SK-N-MC (cell line): ENCODE results near the gene KRT3.

ENCODE experiments used
- DNase-seq: peaks from one replicate; pipeline ENCODE4 v3.0.0-alpha.2; 2011; ENCODE audit warnings: low read depth, low spot score
- H3K27ac ChIP-seq: fragments of 200-600 bp; sonication (generic); 2 replicates; pipeline ENCODE4 v1.5.1; 2016; ENCODE audit warnings: mixed run types
- H3K36me3 ChIP-seq: fragments of 200-600 bp; sonication (generic); 2 replicates; pipeline ENCODE4 v1.6.1; 2017; ENCODE audit warnings: antibody characterized with exemption, low read length, mixed read lengths; ENCODE audit not compliant: insufficient read depth
- H3K4me3 ChIP-seq: fragments of 200-600 bp; sonication (generic); 2 replicates; pipeline ENCODE4 v1.5.1; 2016
- H3K9ac ChIP-seq: fragments of 200-600 bp; sonication (generic); 2 replicates; pipeline ENCODE4 v1.8.0; 2017; ENCODE audit warnings: mixed run types, mixed read lengths; ENCODE audit not compliant: insufficient read length
- H3K9me3 ChIP-seq: fragments of 200-600 bp; sonication (generic); 2 replicates; pipeline ENCODE4 v1.6.1; 2017; ENCODE audit warnings: low read depth, mild to moderate bottlenecking, antibody characterized with exemption, low read length, moderate library complexity, mixed read lengths
- EZH2 ChIP-seq: fragments of 200-600 bp; sonication (generic); IDR thresholded peaks from one replicate; pipeline ENCODE4 v1.6.1; 2017; ENCODE audit warnings: antibody characterized with exemption
- FOXP2 ChIP-seq: optimal IDR thresholded peaks from 2 replicates; pipeline ENCODE3; 2011; ENCODE audit warnings: mild to moderate bottlenecking, moderate library complexity; ENCODE audit not compliant: insufficient read depth; ENCODE audit errors: extremely low read length, control extremely low read depth
- POLR2AphosphoS5 ChIP-seq: IDR thresholded peaks from 2 replicates; pipeline ENCODE4 v1.6.1; 2012; ENCODE audit warnings: mild to moderate bottlenecking, low read depth, low read length, borderline replicate concordance

KRT3 gene

DNA sequence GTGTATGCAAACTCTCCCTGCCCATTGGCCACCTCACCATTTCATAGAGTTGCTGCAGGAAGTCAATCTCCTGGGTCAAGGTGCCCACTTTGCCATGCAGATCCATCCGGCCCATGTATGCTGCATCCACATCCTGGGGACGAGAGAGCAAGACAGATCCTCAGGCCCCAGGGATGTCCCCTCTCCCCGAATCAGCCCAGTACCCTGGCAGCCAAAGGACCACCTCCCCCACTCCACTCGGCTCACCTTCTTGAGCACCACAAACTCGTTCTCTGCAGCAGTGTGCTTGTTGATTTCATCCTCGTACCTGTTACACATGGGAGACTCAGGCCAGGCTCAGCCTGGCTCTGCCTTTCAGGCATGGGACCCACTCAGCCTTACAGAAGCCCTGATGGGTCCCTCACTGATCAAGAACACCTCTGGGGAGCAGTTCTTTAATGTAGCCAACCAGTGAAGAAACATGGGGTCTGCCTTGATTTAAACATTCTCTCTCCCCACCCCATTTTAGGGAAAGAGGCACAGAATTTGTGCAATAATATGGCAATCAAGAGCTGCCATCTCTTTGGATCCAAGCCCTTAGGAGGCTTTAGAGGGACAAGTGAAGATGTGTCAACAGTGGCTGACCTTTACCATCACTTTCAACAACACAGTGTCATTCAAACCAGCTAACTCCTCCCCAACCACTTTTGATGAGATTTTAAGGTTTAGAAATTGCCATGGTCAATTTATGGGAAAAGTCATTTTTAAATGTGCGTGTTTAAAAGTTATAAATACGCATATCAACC lies 34.3 kb upstream of the KRT3 start:
- H3K9me3 ChIP-seq: no peaks in the 10 kb centered on the region
- no peak overlapping the region for H3K9ac ChIP-seq
- DNase-seq: no peak
- H3K4me3 ChIP-seq: no peak overlapping the region
- H3K27ac ChIP-seq: no peak overlapping the region
- no peaks in the 10 kb centered on the region for H3K36me3 ChIP-seq
- no peak for TF ChIP-seq EZH2

GRCh38 chr12:52828591-52829021 lies 32.7 kb upstream of the KRT3 start:
- no peak for DNase-seq
- TF ChIP-seq FOXP2 (no peak), POLR2AphosphoS5 (no peak), EZH2 (no peak)
- H3K4me3 ChIP-seq: no peak overlapping the region
- H3K36me3 ChIP-seq: no peaks in the 10 kb centered on the region
- no peaks in the 10 kb centered on the region for H3K9me3 ChIP-seq
- no peak overlapping the region for H3K27ac ChIP-seq
- no peak overlapping the region for H3K9ac ChIP-seq

- Histone ChIP-seq H3K27ac (no peak overlapping the region), H3K36me3 (no peaks in the 10 kb centered on the region), H3K9me3 (no peaks in the 10 kb centered on the region), H3K4me3 (no peak overlapping the region), H3K9ac (no peak overlapping the region)
- no peak for DNase-seq
- no peak for TF ChIP-seq EZH2
- TF ChIP-seq FOXP2: no peak
- TF ChIP-seq POLR2AphosphoS5: no peak
Measured at GRCh38 chr12:52828156-52828555, 32.2 kb upstream of the KRT3 start.

GRCh38 chr12:52827499-52828090 lies 31.7 kb upstream of the KRT3 start:
- Histone ChIP-seq H3K9ac (no peak overlapping the region), H3K9me3 (no peaks in the 10 kb centered on the region), H3K27ac (no peak overlapping the region), H3K4me3 (no peak overlapping the region), H3K36me3 (no peaks in the 10 kb centered on the region)
- TF ChIP-seq POLR2AphosphoS5 (no peak), EZH2 (no peak), FOXP2 (no peak)
- DNase-seq: no peak

DNA sequence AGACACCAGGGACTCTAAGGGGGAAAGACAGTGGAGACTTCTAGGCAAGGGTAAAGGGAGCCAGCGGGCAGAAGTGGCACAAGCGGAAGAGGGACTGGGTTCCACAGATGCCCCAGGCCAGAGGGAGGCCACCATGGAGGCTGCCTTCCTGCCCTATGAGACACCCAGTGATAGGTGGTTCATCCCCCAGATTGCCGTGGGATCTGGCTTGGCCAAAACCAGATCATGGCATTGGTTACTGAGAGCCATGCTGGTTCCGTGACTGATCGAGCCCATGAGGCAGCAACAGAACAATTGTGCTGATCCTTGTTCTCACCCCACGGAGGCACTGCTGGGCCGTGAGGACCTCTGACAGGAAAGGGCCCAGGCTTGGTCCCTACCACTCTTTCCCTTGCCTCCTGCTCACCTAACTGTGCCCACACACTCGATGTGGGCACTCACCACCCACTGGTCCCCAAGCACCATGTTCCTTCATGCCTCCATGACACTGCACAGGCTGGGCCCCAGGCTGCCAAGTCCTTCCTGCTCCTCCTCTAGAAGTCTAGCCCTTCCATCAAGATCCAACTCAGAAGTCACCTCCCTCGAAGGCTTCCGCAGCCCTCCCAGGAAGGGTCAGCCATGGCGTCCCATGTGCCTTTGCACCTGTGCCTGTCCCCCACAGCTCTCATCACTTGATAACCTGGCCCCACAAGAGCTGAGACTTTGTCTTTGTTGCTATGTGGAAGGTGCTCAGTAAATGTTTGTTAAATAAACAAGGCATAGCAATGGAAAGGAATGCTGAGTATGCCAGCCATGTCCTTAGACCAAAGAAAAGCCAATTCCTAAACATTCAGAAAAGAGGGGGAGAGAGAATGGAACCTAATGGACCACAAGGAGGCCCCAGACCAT lies 30.9 kb upstream of the KRT3 start:
- H3K4me3 ChIP-seq: no peak overlapping the region
- H3K9ac ChIP-seq: no peak overlapping the region
- DNase-seq: no peak
- TF ChIP-seq POLR2AphosphoS5 (no peak), EZH2 (no peak), FOXP2 (no peak)
- no peaks in the 10 kb centered on the region for H3K36me3 ChIP-seq
- no peak overlapping the region for H3K27ac ChIP-seq
- no peaks in the 10 kb centered on the region for H3K9me3 ChIP-seq

DNA sequence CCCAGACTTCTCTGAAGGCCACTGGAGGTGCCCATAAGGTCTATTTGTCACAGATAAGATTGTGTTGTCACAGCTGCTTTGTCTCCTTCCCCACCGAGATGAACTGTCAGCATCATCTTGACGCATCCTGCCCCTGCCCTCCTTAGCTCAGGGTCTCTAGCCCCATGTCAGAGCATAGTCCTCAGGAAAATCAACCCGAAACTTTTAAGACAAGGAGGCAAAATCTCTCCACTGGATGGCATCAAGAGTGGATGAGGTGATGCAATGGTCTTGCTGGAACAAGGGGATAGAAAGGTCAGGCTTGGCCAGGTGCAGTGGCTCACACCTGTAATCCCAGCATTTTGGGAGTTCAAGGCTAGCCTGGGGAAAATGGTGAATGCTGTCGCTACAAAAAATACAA lies 30.0 kb upstream of the KRT3 start:
- Histone ChIP-seq H3K9ac (no peak overlapping the region), H3K27ac (no peak overlapping the region), H3K4me3 (no peak overlapping the region), H3K9me3 (no peaks in the 10 kb centered on the region), H3K36me3 (no peaks in the 10 kb centered on the region)
- no peak for DNase-seq
- TF ChIP-seq POLR2AphosphoS5 (no peak), FOXP2 (no peak), EZH2 (no peak)

- no peak for TF ChIP-seq FOXP2
- no peak for TF ChIP-seq EZH2
- TF ChIP-seq POLR2AphosphoS5: no peak
- H3K27ac ChIP-seq: no peak overlapping the region
- no peak overlapping the region for H3K4me3 ChIP-seq
- H3K36me3 ChIP-seq: no peaks in the 10 kb centered on the region
- DNase-seq: no peak
- no peak overlapping the region for H3K9ac ChIP-seq
- no peaks in the 10 kb centered on the region for H3K9me3 ChIP-seq
Measured at GRCh38 chr12:52824741-52825410, 29.0 kb upstream of the KRT3 start.
